IPS-15b (cell line): Measurements from ENCODE around the gene ACOXL.

Experiments used
- H3K27me3 ChIP-seq: one replicate; pipeline ENCODE4 v1.6.1; 2013; ENCODE audit warnings: low read length; ENCODE audit not compliant: control insufficient read depth, insufficient read depth
- H3K36me3 ChIP-seq: one replicate; pipeline ENCODE4 v1.6.1; 2013; ENCODE audit warnings: low read length; ENCODE audit not compliant: control insufficient read depth, insufficient read depth
- H3K4me1 ChIP-seq: one replicate; pipeline ENCODE4 v1.6.1; 2013; ENCODE audit warnings: mild to moderate bottlenecking, low read length; ENCODE audit not compliant: control insufficient read depth, insufficient read depth
- H3K4me3 ChIP-seq: one replicate; pipeline ENCODE4 v1.5.1; 2013; ENCODE audit warnings: low read depth, low read length
- H3K9ac ChIP-seq: one replicate; pipeline ENCODE4 v1.6.1; 2013; ENCODE audit warnings: low read depth, mild to moderate bottlenecking, low read length
- H3K9me3 ChIP-seq: one replicate; pipeline ENCODE4 v1.6.1; 2013; ENCODE audit warnings: mild to moderate bottlenecking, low read length; ENCODE audit not compliant: control insufficient read depth, insufficient read depth

The ACOXL gene

GRCh38 chr2:110768591-110768990 is 36.2 kb downstream of the ACOXL start:
- no peak overlapping the region for H3K4me3 ChIP-seq
- no peaks in the 10 kb centered on the region for H3K27me3 ChIP-seq
- H3K9me3 ChIP-seq, result no peaks in the 10 kb centered on the region
- no peaks in the 10 kb centered on the region for H3K36me3 ChIP-seq
- peaks cover 37% of the 10 kb centered on the region for H3K4me1 ChIP-seq
- no peak overlapping the region for H3K9ac ChIP-seq

GRCh38 chr2:110770404-110770958 is 38.1 kb downstream of the ACOXL start:
- H3K9ac ChIP-seq, result no peak overlapping the region
- no peaks in the 10 kb centered on the region for H3K27me3 ChIP-seq
- no peaks in the 10 kb centered on the region for H3K36me3 ChIP-seq
- H3K9me3 ChIP-seq, result no peaks in the 10 kb centered on the region
- no peak overlapping the region for H3K4me3 ChIP-seq
- peaks cover 37% of the 10 kb centered on the region for H3K4me1 ChIP-seq

- Histone ChIP-seq H3K27me3 (no peaks in the 10 kb centered on the region), H3K9ac (no peak overlapping the region), H3K4me3 (no peak overlapping the region), H3K36me3 (no peaks in the 10 kb centered on the region), H3K9me3 (no peaks in the 10 kb centered on the region), H3K4me1 (peaks cover 37% of the 10 kb centered on the region)
These were observed 38.6 kb downstream of the ACOXL start for GRCh38 chr2:110770959-110771431.

- no peaks in the 10 kb centered on the region for H3K9me3 ChIP-seq
- H3K27me3 ChIP-seq, result no peaks in the 10 kb centered on the region
- H3K4me1 ChIP-seq, result peaks cover 36% of the 10 kb centered on the region
- no peak overlapping the region for H3K4me3 ChIP-seq
- no peaks in the 10 kb centered on the region for H3K36me3 ChIP-seq
- no peak overlapping the region for H3K9ac ChIP-seq
These were observed 39.4 kb downstream of the ACOXL start for GRCh38 chr2:110771547-110772382.

- Histone ChIP-seq H3K27me3 (no peaks in the 10 kb centered on the region), H3K9ac (no peak overlapping the region), H3K4me1 (peaks cover 30% of the 10 kb centered on the region), H3K9me3 (no peaks in the 10 kb centered on the region), H3K36me3 (no peaks in the 10 kb centered on the region), H3K4me3 (peak overlapping the region; percentile 10)
These were observed 40.0 kb downstream of the ACOXL start for GRCh38 chr2:110772383-110772755.

GRCh38 chr2:110773401-110773921 is 41.1 kb downstream of the ACOXL start:
- Histone ChIP-seq H3K4me3 (no peak overlapping the region), H3K4me1 (peaks cover 24% of the 10 kb centered on the region), H3K9ac (no peak overlapping the region), H3K9me3 (no peaks in the 10 kb centered on the region), H3K27me3 (no peaks in the 10 kb centered on the region), H3K36me3 (no peaks in the 10 kb centered on the region)

- no peaks in the 10 kb centered on the region for H3K9me3 ChIP-seq
- no peak overlapping the region for H3K9ac ChIP-seq
- H3K27me3 ChIP-seq, result no peaks in the 10 kb centered on the region
- H3K36me3 ChIP-seq, result no peaks in the 10 kb centered on the region
- H3K4me3 ChIP-seq, result no peak overlapping the region
- peaks cover 22% of the 10 kb centered on the region for H3K4me1 ChIP-seq
These were observed 42.3 kb downstream of the ACOXL start for GRCh38 chr2:110774701-110775100.

GRCh38 chr2:110777531-110778311 is 45.3 kb downstream of the ACOXL start:
- Histone ChIP-seq H3K9me3 (no peaks in the 10 kb centered on the region), H3K36me3 (no peaks in the 10 kb centered on the region), H3K9ac (no peak overlapping the region), H3K27me3 (no peaks in the 10 kb centered on the region), H3K4me3 (no peak overlapping the region), H3K4me1 (peaks cover 4% of the 10 kb centered on the region)

GRCh38 chr2:110780461-110780860 is 48.1 kb downstream of the ACOXL start:
- Histone ChIP-seq H3K27me3 (no peaks in the 10 kb centered on the region), H3K4me1 (no peaks in the 10 kb centered on the region), H3K4me3 (no peak overlapping the region), H3K9ac (no peak overlapping the region), H3K9me3 (no peaks in the 10 kb centered on the region), H3K36me3 (no peaks in the 10 kb centered on the region)

GRCh38 chr2:110783196-110783873 is 51.0 kb downstream of the ACOXL start:
- no peaks in the 10 kb centered on the region for H3K4me1 ChIP-seq
- H3K4me3 ChIP-seq, result no peak overlapping the region
- H3K36me3 ChIP-seq, result peaks cover 4% of the 10 kb centered on the region
- no peak overlapping the region for H3K9ac ChIP-seq
- no peaks in the 10 kb centered on the region for H3K27me3 ChIP-seq
- H3K9me3 ChIP-seq, result no peaks in the 10 kb centered on the region

GRCh38 chr2:110784047-110784631 is 51.8 kb downstream of the ACOXL start:
- H3K4me1 ChIP-seq, result no peaks in the 10 kb centered on the region
- no peaks in the 10 kb centered on the region for H3K9me3 ChIP-seq

More at GRCh38 chr2:110784047-110784631, 51.8 kb downstream of the ACOXL start:
- H3K27me3 ChIP-seq, result no peaks in the 10 kb centered on the region
- H3K4me3 ChIP-seq, result no peak overlapping the region
- H3K36me3 ChIP-seq, result peaks cover 4% of the 10 kb centered on the region
- no peak overlapping the region for H3K9ac ChIP-seq
